Activated naive CD4-positive, alpha-beta T cell treated with anti-CD3 and anti-CD28 coated beads for 36 hours (primary cell): ENCODE data around the gene CARD19. TPM values are rescaled to one million over a fixed set of nuclear protein-coding genes. Genes with fewer than 3 reads are reported as not detected.
A peak's percentile ranks its signal among the peaks of the same experiment; 100 is the strongest.

Source experiments
- CTCF ChIA-PET: fragments of 350-600 bp; sonication (Branson Sonifier 250); formaldehyde crosslinking; loops from one replicate; lab custom pipeline; 2021; ENCODE audit warnings: antibody characterized with exemption; lab: Charles Lee
- DNase-seq: peaks from one replicate; pipeline ENCODE4 v3.0.0-alpha.2; 2020
- H3K27ac Mint-ChIP-seq: one replicate; pipeline ENCODE4 v1.8.0; 2021; ENCODE audit warnings: mild to moderate bottlenecking, mixed read lengths
- H3K27me3 Mint-ChIP-seq: one replicate; pipeline ENCODE4 v1.8.0; 2021; ENCODE audit warnings: low read depth, mixed read lengths
- H3K36me3 Mint-ChIP-seq: one replicate; pipeline ENCODE4 v1.8.0; 2021; ENCODE audit warnings: low read depth, mixed read lengths
- H3K4me1 Mint-ChIP-seq: one replicate; pipeline ENCODE4 v1.8.0; 2021; ENCODE audit warnings: low read depth, mixed read lengths
- H3K4me3 Mint-ChIP-seq: one replicate; pipeline ENCODE4 v1.8.0; 2021; ENCODE audit warnings: mild to moderate bottlenecking, moderate library complexity, mixed read lengths
- H3K9me3 Mint-ChIP-seq: one replicate; pipeline ENCODE4 v1.8.0; 2021; ENCODE audit warnings: mixed read lengths
- intact Hi-C: fragments of 100-400 bp; cut with micrococcal nuclease; formaldehyde crosslinking; loops from one replicate; pipeline ENCODE4 v1.15.1; 2023
- total RNA-seq, 2 experiments: library from RNA; stranded (reverse); gene quantifications; one replicate each; pipeline ENCODE4 v1.2.3, GENCODE V29; 2021

The CARD19 gene
- total RNA-seq, 2 experiments from 2014 or later, result 51.4 to 52.0 TPM

- DNase-seq, result peak; percentile 72
- H3K9me3 Mint-ChIP-seq, result no peaks in the 10 kb centered on the region
- CTCF ChIA-PET, result interaction anchor here (0.6 to 2.4 kb wide), 11 partner anchors 9 to 277 kb away, joined by 3 to 13 read pairs (median 4); partner anchors contain the start of gene NINJ1
- peaks cover 17% of the 10 kb centered on the region for H3K4me1 Mint-ChIP-seq
- H3K27ac Mint-ChIP-seq, result peak overlapping the region; percentile 68
- no peak overlapping the region for H3K4me3 Mint-ChIP-seq
- H3K27me3 Mint-ChIP-seq, result no peaks in the 10 kb centered on the region
- peaks cover 24% of the 10 kb centered on the region for H3K36me3 Mint-ChIP-seq
- intact Hi-C loops, result no loop called here
Measured at GRCh38 chr9:93119953-93120845, 24.2 kb downstream of the CARD19 start.

GRCh38 chr9:93120846-93121315, 24.9 kb downstream of the CARD19 start:
- CTCF ChIA-PET, result interaction anchor here (0.9 to 1.7 kb wide), 3 partner anchors 10 to 13 kb away, joined by 4 to 13 read pairs (median 10); no protein-coding TSS in a partner anchor
- no peaks in the 10 kb centered on the region for H3K27me3 Mint-ChIP-seq
- peaks cover 29% of the 10 kb centered on the region for H3K36me3 Mint-ChIP-seq
- H3K4me3 Mint-ChIP-seq, result no peak overlapping the region
- peak overlapping the region; percentile 41 for H3K27ac Mint-ChIP-seq
- intact Hi-C loops, result no loop called here
- peaks cover 20% of the 10 kb centered on the region for H3K4me1 Mint-ChIP-seq
- H3K9me3 Mint-ChIP-seq, result no peaks in the 10 kb centered on the region
- DNase-seq, result no peak

- no peaks in the 10 kb centered on the region for H3K9me3 Mint-ChIP-seq
- H3K36me3 Mint-ChIP-seq, result peaks cover 34% of the 10 kb centered on the region
- no peaks in the 10 kb centered on the region for H3K27me3 Mint-ChIP-seq
- peak overlapping the region; percentile 41 for H3K27ac Mint-ChIP-seq
- CTCF ChIA-PET, result interaction anchor here (1.7 kb wide), 1 partner anchor 14 kb away, joined by 10 read pairs; no protein-coding TSS in a partner anchor
- intact Hi-C loops, result no loop called here
- peaks cover 27% of the 10 kb centered on the region for H3K4me1 Mint-ChIP-seq
- no peak overlapping the region for H3K4me3 Mint-ChIP-seq
- no peak for DNase-seq
Measured at GRCh38 chr9:93121316-93122241, 25.6 kb downstream of the CARD19 start.

- Mint-ChIP-seq H3K9me3 (no peaks in the 10 kb centered on the region), H3K36me3 (peaks cover 34% of the 10 kb centered on the region), H3K4me1 (peaks cover 39% of the 10 kb centered on the region), H3K27me3 (no peaks in the 10 kb centered on the region), H3K27ac (no peak overlapping the region), H3K4me3 (no peak overlapping the region)
- intact Hi-C loops, result no loop called here
- CTCF ChIA-PET, result interaction anchor here (1.2 kb wide), 1 partner anchor 14 kb away, joined by 3 read pairs; no protein-coding TSS in a partner anchor
- no peak for DNase-seq
Measured at GRCh38 chr9:93122721-93123221, 26.8 kb downstream of the CARD19 start.

GRCh38 chr9:93123561-93124283, 27.7 kb downstream of the CARD19 start:
- no peak for DNase-seq
- H3K9me3 Mint-ChIP-seq, result no peaks in the 10 kb centered on the region
- H3K4me3 Mint-ChIP-seq, result no peak overlapping the region
- intact Hi-C loops, result no loop called here
- peaks cover 34% of the 10 kb centered on the region for H3K36me3 Mint-ChIP-seq
- H3K27ac Mint-ChIP-seq, result no peak overlapping the region
- peaks cover 49% of the 10 kb centered on the region for H3K4me1 Mint-ChIP-seq
- CTCF ChIA-PET, result no interaction called here
- no peaks in the 10 kb centered on the region for H3K27me3 Mint-ChIP-seq

- H3K9me3 Mint-ChIP-seq, result no peaks in the 10 kb centered on the region
- CTCF ChIA-PET, result interaction anchor here (1.3 kb wide), 1 partner anchor 16 kb away, joined by 6 read pairs; no protein-coding TSS in a partner anchor
- H3K27ac Mint-ChIP-seq, result no peak overlapping the region
- H3K36me3 Mint-ChIP-seq, result peaks cover 36% of the 10 kb centered on the region
- DNase-seq, result no peak
- intact Hi-C loops, result no loop called here
- H3K27me3 Mint-ChIP-seq, result no peaks in the 10 kb centered on the region
- H3K4me1 Mint-ChIP-seq, result peaks cover 51% of the 10 kb centered on the region
- H3K4me3 Mint-ChIP-seq, result no peak overlapping the region
Measured at GRCh38 chr9:93124793-93125192, 28.8 kb downstream of the CARD19 start.

GRCh38 chr9:93125331-93125894, 29.4 kb downstream of the CARD19 start:
- peaks cover 35% of the 10 kb centered on the region for H3K36me3 Mint-ChIP-seq
- CTCF ChIA-PET, result interaction anchor here (1.3 kb wide), 1 partner anchor 16 kb away, joined by 6 read pairs; no protein-coding TSS in a partner anchor
- intact Hi-C loops, result no loop called here
- no peak overlapping the region for H3K4me3 Mint-ChIP-seq
- H3K27ac Mint-ChIP-seq, result peak overlapping the region; percentile 68
- H3K9me3 Mint-ChIP-seq, result no peaks in the 10 kb centered on the region
- no peaks in the 10 kb centered on the region for H3K27me3 Mint-ChIP-seq
- peaks cover 49% of the 10 kb centered on the region for H3K4me1 Mint-ChIP-seq
- no peak for DNase-seq

GRCh38 chr9:93126151-93126781, 30.2 kb downstream of the CARD19 start:
- Mint-ChIP-seq H3K4me1 (peaks cover 55% of the 10 kb centered on the region), H3K27me3 (no peaks in the 10 kb centered on the region), H3K9me3 (no peaks in the 10 kb centered on the region), H3K27ac (peak overlapping the region; percentile 85), H3K36me3 (peaks cover 33% of the 10 kb centered on the region), H3K4me3 (no peak overlapping the region)
- intact Hi-C loops, result no loop called here
- DNase-seq, result no peak
- CTCF ChIA-PET, result interaction anchor here (1.3 to 1.5 kb wide), 2 partner anchors 17 kb away, joined by 6 read pairs; no protein-coding TSS in a partner anchor

GRCh38 chr9:93126825-93127368, 30.9 kb downstream of the CARD19 start:
- Mint-ChIP-seq H3K4me3 (peak overlapping the region; percentile 56), H3K27me3 (no peaks in the 10 kb centered on the region), H3K4me1 (peaks cover 61% of the 10 kb centered on the region), H3K27ac (peak overlapping the region; percentile 85), H3K36me3 (peaks cover 30% of the 10 kb centered on the region), H3K9me3 (no peaks in the 10 kb centered on the region)
- intact Hi-C loops, result no loop called here
- CTCF ChIA-PET, result interaction anchor here (1.5 kb wide), 1 partner anchor 18 kb away, joined by 6 read pairs; no protein-coding TSS in a partner anchor
- peak; percentile 68 for DNase-seq

GRCh38 chr9:93127395-93127911, 31.4 kb downstream of the CARD19 start:
- no peaks in the 10 kb centered on the region for H3K9me3 Mint-ChIP-seq
- CTCF ChIA-PET, result interaction anchor here (1.5 kb wide), 1 partner anchor 19 kb away, joined by 6 read pairs; no protein-coding TSS in a partner anchor
- DNase-seq, result no peak
- H3K27ac Mint-ChIP-seq, result peak overlapping the region; percentile 85
- H3K36me3 Mint-ChIP-seq, result peaks cover 34% of the 10 kb centered on the region
- H3K4me1 Mint-ChIP-seq, result peaks cover 67% of the 10 kb centered on the region
- H3K4me3 Mint-ChIP-seq, result peak overlapping the region; percentile 56
- no peaks in the 10 kb centered on the region for H3K27me3 Mint-ChIP-seq
- intact Hi-C loops, result no loop called here
